HG02884 (cell line): ENCODE results near the gene TMA7.

ENCODE experiments used
- ATAC-seq: cut with Tn5 transposase; IDR thresholded peaks from one replicate; pipeline ENCODE4 v1.9.1; 2021; ENCODE audit warnings: mild to moderate bottlenecking, moderate library complexity; ENCODE audit not compliant: unreplicated experiment

TMA7 gene

DNA sequence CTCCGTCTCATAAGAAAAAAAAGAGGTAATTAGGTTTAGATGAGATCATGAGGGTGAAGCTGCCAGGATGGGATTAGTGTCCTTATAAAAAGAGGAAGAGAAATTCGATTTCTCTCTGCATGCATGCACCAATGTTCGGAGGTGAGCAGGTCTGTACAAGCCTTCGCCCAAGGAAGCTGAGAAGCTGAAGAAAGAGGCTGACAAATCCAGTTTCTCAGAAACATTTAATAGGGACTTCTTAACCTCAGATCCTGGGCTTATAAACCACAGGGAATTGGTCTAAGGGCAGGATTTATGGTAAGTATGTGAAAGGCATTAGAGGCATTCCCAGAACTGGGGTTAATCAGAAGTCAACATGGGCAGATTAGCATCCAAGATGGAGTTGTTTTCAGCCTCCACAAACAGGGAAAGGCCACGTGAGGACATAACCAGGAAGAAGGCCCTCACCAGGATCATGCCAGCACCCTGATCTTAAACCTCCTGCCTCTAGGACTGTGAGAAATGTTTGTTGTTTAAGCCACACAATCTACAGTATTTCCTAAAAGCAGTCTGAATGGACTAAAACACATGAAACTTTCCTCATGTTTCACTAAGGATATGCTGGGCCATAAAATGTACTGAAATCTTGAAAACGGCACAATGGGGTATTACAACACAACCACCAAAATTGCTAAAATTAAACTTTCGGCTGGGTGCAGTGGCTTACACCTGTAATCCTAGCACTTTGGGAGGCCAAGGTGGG is 52.6 kb downstream of the TMA7 start:
- no peak for ATAC-seq

- ATAC-seq, result no peak
Observed at GRCh38 chr3:48493203-48493501, 53.1 kb downstream of the TMA7 start.
